ENCODE data around the gene SIVA1. TPM values are rescaled to one million over a fixed set of nuclear protein-coding genes. Genes with fewer than 3 reads are reported as not detected.

The SIVA1 gene
- polyA plus RNA-seq, 4 donors: 49.7 to 103 (median 58.3) TPM

- no peak for DNase-seq (ENCODE audit: low read depth in 4 of 4, low spot score in 3 of 4)
These were observed 28.5 kb downstream of the SIVA1 start for GRCh38 chr14:104781271-104782077.

GRCh38 chr14:104782086-104782807 lies 29.3 kb downstream of the SIVA1 start:
- DNase-seq (ENCODE audit: low read depth in 4 of 4, low spot score in 3 of 4): no peak

GRCh38 chr14:104782808-104783139 lies 29.8 kb downstream of the SIVA1 start:
- no peak for DNase-seq (ENCODE audit: low read depth in 4 of 4, low spot score in 3 of 4)

GRCh38 chr14:104783484-104784217 lies 30.7 kb downstream of the SIVA1 start:
- no peak for DNase-seq (ENCODE audit: low read depth in 4 of 4, low spot score in 3 of 4)

GRCh38 chr14:104784218-104784568 lies 31.2 kb downstream of the SIVA1 start:
- DNase-seq (ENCODE audit: low read depth in 4 of 4, low spot score in 3 of 4): no peak

- no peak for DNase-seq (ENCODE audit: low read depth in 4 of 4, low spot score in 3 of 4)
These were observed 32.1 kb downstream of the SIVA1 start for GRCh38 chr14:104784846-104785707.

- DNase-seq (ENCODE audit: low read depth in 4 of 4, low spot score in 3 of 4): no peak
These were observed 32.7 kb downstream of the SIVA1 start for GRCh38 chr14:104785708-104786080.

- no peak for DNase-seq (ENCODE audit: low read depth in 4 of 4, low spot score in 3 of 4)
These were observed 33.2 kb downstream of the SIVA1 start for GRCh38 chr14:104786091-104786586.

- no peak for DNase-seq (ENCODE audit: low read depth in 4 of 4, low spot score in 3 of 4)
These were observed 34.1 kb downstream of the SIVA1 start for GRCh38 chr14:104786726-104787675.

GRCh38 chr14:104787736-104788135 lies 34.8 kb downstream of the SIVA1 start:
- DNase-seq (ENCODE audit: low read depth in 4 of 4, low spot score in 3 of 4): no peak

GRCh38 chr14:104788161-104788818 lies 35.3 kb downstream of the SIVA1 start:
- no peak for DNase-seq (ENCODE audit: low read depth in 4 of 4, low spot score in 3 of 4)

- DNase-seq (ENCODE audit: low read depth in 4 of 4, low spot score in 3 of 4): no peak
These were observed 36.1 kb downstream of the SIVA1 start for GRCh38 chr14:104788873-104789663.

GRCh38 chr14:104789752-104790743 lies 37.1 kb downstream of the SIVA1 start:
- DNase-seq (ENCODE audit: low read depth in 4 of 4, low spot score in 3 of 4): no peak

GRCh38 chr14:104791425-104791824 lies 38.5 kb downstream of the SIVA1 start:
- no peak for DNase-seq (ENCODE audit: low read depth in 4 of 4, low spot score in 3 of 4)

GRCh38 chr14:104792101-104792884 lies 39.3 kb downstream of the SIVA1 start:
- no peak for DNase-seq (ENCODE audit: low read depth in 4 of 4, low spot score in 3 of 4)
